Keratinocyte (primary cell): ENCODE measurements around the gene AKAP13. TPM values are rescaled to one million over a fixed set of nuclear protein-coding genes. Genes with fewer than 3 reads are reported as not detected.

Source experiments
- DNase-seq: peaks from one replicate; pipeline ENCODE4 v3.0.0-alpha.2; 2011; ENCODE audit warnings: low read depth, missing footprints, low spot score
- FAIRE-seq: peaks from 2 replicates; lab custom pipeline; 2011; peaks lifted over from hg19 to GRCh38; lab: Jason Lieb, UNC
- H2AFZ ChIP-seq: 2 replicates; pipeline ENCODE4 v1.6.0; 2012; ENCODE audit warnings: low read length, control low read depth, inconsistent platforms; ENCODE audit not compliant: control insufficient read depth
- H3K27ac ChIP-seq: 2 replicates; pipeline ENCODE4 v1.5.1; 2011; ENCODE audit warnings: low read length; ENCODE audit not compliant: control insufficient read depth, insufficient read depth
- H3K27me3 ChIP-seq: 3 replicates; pipeline ENCODE4 v1.6.0; 2011; ENCODE audit warnings: low read length; ENCODE audit not compliant: control insufficient read depth, insufficient read depth; ENCODE audit errors: extremely low read depth
- H3K36me3 ChIP-seq, 2 experiments: 2 replicates in 1 of 2; 3 replicates in 1 of 2; pipeline ENCODE4 v1.5.1; 2011; ENCODE audit warnings: low read length in 2 of 2, mild to moderate bottlenecking in 1 of 2; ENCODE audit not compliant: control insufficient read depth in 2 of 2, insufficient read depth in 2 of 2; ENCODE audit errors: extremely low read depth in 1 of 2
- H3K4me1 ChIP-seq: 3 replicates; pipeline ENCODE4 v1.5.1; 2011; ENCODE audit warnings: low read length; ENCODE audit not compliant: control insufficient read depth, insufficient read depth; ENCODE audit errors: extremely low read depth
- H3K4me2 ChIP-seq: 3 replicates; pipeline ENCODE4 v1.6.0; 2011; ENCODE audit warnings: low read depth, low read length; ENCODE audit not compliant: control insufficient read depth, insufficient read depth; ENCODE audit errors: extremely low read depth
- H3K4me3 ChIP-seq, 3 experiments: fragments of 200-600 bp in 1 of 3; sonication (generic) in 1 of 3; 2 replicates in 2 of 3; 3 replicates in 1 of 3; pipeline ENCODE4 v1.5.1; 2011 to 2016; ENCODE audit warnings: low read length in 3 of 3, mild to moderate bottlenecking in 3 of 3, control low read depth in 2 of 3, inconsistent platforms in 1 of 3, low read depth in 1 of 3, mixed read lengths in 1 of 3, mixed run types in 1 of 3, moderate library complexity in 1 of 3; ENCODE audit not compliant: control insufficient read depth in 2 of 3, insufficient read depth in 2 of 3; ENCODE audit errors: extremely low read depth in 1 of 3
- H3K79me2 ChIP-seq: 2 replicates; pipeline ENCODE4 v1.6.0; 2012; ENCODE audit warnings: low read length; ENCODE audit not compliant: control insufficient read depth, insufficient read depth
- H3K9ac ChIP-seq: 3 replicates; pipeline ENCODE4 v1.6.0; 2011; ENCODE audit warnings: low read length; ENCODE audit not compliant: control insufficient read depth, insufficient read depth; ENCODE audit errors: extremely low read depth
- H3K9me1 ChIP-seq: 3 replicates; pipeline ENCODE4 v1.6.0; 2011; ENCODE audit warnings: low read length; ENCODE audit not compliant: control insufficient read depth, insufficient read depth; ENCODE audit errors: extremely low read depth
- H3K9me3 ChIP-seq: 2 replicates; pipeline ENCODE4 v1.5.1; 2012; ENCODE audit warnings: low read depth, low read length; ENCODE audit not compliant: control insufficient read depth
- H4K20me1 ChIP-seq: 3 replicates; pipeline ENCODE4 v1.6.0; 2011; ENCODE audit warnings: low read length; ENCODE audit not compliant: control insufficient read depth, insufficient read depth; ENCODE audit errors: extremely low read depth
- EZH2 ChIP-seq: IDR thresholded peaks from one replicate; pipeline ENCODE4 v1.6.1; 2012; ENCODE audit warnings: inconsistent platforms, mild to moderate bottlenecking, low read length, moderate library complexity
- dilution Hi-C: fragments of 300-500 bp; cut with MboI; formaldehyde crosslinking; loops from one replicate; pipeline ENCODE4 v1.7.0; 2020; ENCODE audit warnings: low sequenced_read_pairs; ENCODE audit not compliant: extremely low pct_ligation_motif_present
- polyA plus RNA-seq, 5 experiments: library from polyadenylated mRNA; depleted of rRNA in 3 of 5; stranded (reverse) in 3 of 5; stranded (forward) in 1 of 5; unstranded in 1 of 5; fragments of >200 nt; gene quantifications; 1 replicate in 1 of 5; 2 replicates in 3 of 5; 3 replicates in 1 of 5; pipeline versions ENCODE4 v1.2.1 to v1.2.3, GENCODE V29; 2011 to 2012; ENCODE audit warnings: missing spikeins in 2 of 5, low read depth in 1 of 5, low replicate concordance in 1 of 5
- TF ChIP-seq, protein P1 (sequence below), 3 experiments: IDR thresholded peaks in 1 of 3; conservative IDR thresholded peaks in 1 of 3; optimal IDR thresholded peaks in 1 of 3; 2 replicates in 2 of 3; 3 replicates in 1 of 3; pipeline versions ENCODE3 to v1.5.1; 2011; ENCODE audit warnings: low read length in 3 of 3, mild to moderate bottlenecking in 3 of 3, moderate library complexity in 2 of 3, control low read depth in 1 of 3, inconsistent platforms in 1 of 3; ENCODE audit not compliant: insufficient read depth in 2 of 3; ENCODE audit errors: extremely low read depth in 1 of 3

Gene AKAP13
- polyA plus RNA-seq, 1 donor (not counting 4 experiments of a cell fraction or from before 2014, with no cell fraction given), result 16.7 TPM

DNA sequence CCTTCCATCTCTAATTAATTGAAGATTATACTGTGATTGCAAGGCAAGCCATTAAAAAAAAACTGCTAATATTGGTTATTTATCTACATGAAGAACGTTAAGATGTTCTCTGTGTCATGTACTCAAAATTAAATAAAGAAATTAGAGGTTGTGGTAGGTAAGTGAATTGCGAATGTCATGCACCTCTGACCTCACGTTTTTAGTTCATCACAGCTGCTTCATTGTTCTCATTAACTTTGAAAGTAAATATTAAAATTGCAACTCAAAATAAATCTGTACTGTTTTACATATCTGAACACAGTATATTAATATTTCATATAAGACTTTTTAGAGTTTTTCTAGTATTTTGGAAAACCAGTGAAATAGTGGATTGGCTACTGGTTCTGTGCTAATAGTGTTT lies 320.4 kb downstream of the AKAP13 start:
- Histone ChIP-seq H3K79me2 (no peaks in the 10 kb centered on the region), H2AFZ (no peak overlapping the region), H3K4me3 (no peak overlapping the region), H3K9me3 (no peaks in the 10 kb centered on the region), H3K36me3 (peaks cover 0 to 8% of the 10 kb centered on the region in 2 experiments), H4K20me1 (no peaks in the 10 kb centered on the region), H3K4me1 (no peaks in the 10 kb centered on the region), H3K27ac (no peak overlapping the region), H3K9ac (no peak overlapping the region), H3K9me1 (no peaks in the 10 kb centered on the region), H3K27me3 (no peaks in the 10 kb centered on the region), H3K4me2 (no peak overlapping the region)
- TF ChIP-seq EZH2, result no peak
- TF ChIP-seq, protein P1, sequence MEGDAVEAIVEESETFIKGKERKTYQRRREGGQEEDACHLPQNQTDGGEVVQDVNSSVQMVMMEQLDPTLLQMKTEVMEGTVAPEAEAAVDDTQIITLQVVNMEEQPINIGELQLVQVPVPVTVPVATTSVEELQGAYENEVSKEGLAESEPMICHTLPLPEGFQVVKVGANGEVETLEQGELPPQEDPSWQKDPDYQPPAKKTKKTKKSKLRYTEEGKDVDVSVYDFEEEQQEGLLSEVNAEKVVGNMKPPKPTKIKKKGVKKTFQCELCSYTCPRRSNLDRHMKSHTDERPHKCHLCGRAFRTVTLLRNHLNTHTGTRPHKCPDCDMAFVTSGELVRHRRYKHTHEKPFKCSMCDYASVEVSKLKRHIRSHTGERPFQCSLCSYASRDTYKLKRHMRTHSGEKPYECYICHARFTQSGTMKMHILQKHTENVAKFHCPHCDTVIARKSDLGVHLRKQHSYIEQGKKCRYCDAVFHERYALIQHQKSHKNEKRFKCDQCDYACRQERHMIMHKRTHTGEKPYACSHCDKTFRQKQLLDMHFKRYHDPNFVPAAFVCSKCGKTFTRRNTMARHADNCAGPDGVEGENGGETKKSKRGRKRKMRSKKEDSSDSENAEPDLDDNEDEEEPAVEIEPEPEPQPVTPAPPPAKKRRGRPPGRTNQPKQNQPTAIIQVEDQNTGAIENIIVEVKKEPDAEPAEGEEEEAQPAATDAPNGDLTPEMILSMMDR (optimal IDR thresholded peaks at IDR 0.05 in 1 of 3, IDR thresholded peaks at IDR 0.05 in 1 of 3, conservative IDR thresholded peaks at IDR 0.05 in 1 of 3; ENCODE audit: extremely low read depth in 1 of 3, insufficient read depth in 2 of 3, low read length in 3 of 3), result no peak
- dilution Hi-C loops, result no loop called here
- no peak for FAIRE-seq
- DNase-seq, result no peak

DNA sequence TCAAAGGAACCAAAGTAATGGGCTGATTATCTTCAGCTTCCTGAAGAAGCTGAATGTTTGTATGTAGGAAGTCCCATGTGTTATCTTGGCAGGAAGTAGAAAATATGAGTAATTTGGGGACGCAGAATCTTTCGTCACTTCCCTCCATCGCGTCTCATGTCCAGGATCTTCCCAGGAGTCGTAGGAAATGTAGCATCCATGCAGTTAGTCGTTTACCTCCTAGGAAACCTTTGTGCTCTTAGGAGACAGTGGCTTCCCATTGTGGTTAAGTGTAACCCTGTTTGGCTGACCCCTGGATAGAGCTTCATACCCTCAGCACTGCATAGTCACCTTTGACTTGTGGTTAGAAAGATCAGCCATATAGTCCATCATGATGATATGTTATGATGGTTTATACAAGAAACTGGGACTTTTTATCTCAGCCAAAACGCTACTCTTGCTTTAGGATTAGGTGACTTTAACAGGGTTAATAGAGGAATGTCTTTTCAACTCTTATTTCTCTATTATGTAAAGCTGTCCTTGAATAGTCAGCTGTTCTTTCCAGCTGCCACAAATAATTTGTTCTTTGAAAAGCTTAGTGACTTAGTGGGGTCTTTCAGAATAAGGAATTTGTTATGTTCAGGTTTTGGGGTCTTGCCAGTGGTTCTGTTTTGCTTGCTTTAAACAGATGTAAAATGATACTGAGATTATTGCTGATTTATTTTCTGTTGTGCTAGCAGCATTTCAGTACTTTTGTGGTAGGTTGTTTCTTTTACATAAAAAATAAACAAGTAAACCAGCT lies 322.1 kb downstream of the AKAP13 start:
- Histone ChIP-seq H3K9me1 (no peaks in the 10 kb centered on the region), H3K4me1 (no peaks in the 10 kb centered on the region), H3K79me2 (no peaks in the 10 kb centered on the region), H3K27ac (no peak overlapping the region), H3K36me3 (peaks cover 0 to 8% of the 10 kb centered on the region in 2 experiments), H3K4me2 (no peak overlapping the region), H3K27me3 (no peaks in the 10 kb centered on the region), H3K9me3 (no peaks in the 10 kb centered on the region), H2AFZ (no peak overlapping the region), H4K20me1 (no peaks in the 10 kb centered on the region), H3K9ac (no peak overlapping the region), H3K4me3 (no peak overlapping the region)
- FAIRE-seq (no peak), DNase-seq (no peak)
- dilution Hi-C loops, result no loop called here
- no peak for TF ChIP-seq EZH2
- TF ChIP-seq, protein P1 (optimal IDR thresholded peaks at IDR 0.05 in 1 of 3, IDR thresholded peaks at IDR 0.05 in 1 of 3, conservative IDR thresholded peaks at IDR 0.05 in 1 of 3; ENCODE audit: extremely low read depth in 1 of 3, insufficient read depth in 2 of 3, low read length in 3 of 3), result no peak
